Left lung (tissue), 10 donors: ENCODE data around the gene TRAPPC8. TPM values are rescaled to one million over a fixed set of nuclear protein-coding genes. Genes with fewer than 3 reads are reported as not detected.
"Not testable (repeated sequence)": the region's sequence is repeated elsewhere in the genome, so short reads cannot be mapped to it uniquely, and the experiment has no call there.

Experiments used
- ATAC-seq: fragments of 200-7000 bp; cut with Tn5 transposase; one replicate; pipeline ENCODE4 v1.9.1; 2020; ENCODE audit warnings: moderate library complexity
- DNase-seq, 4 donors: peaks; one replicate each; pipeline ENCODE4 v3.0.0-alpha.2; 2013 to 2020
- H3K27ac ChIP-seq, 2 donors: fragments of 200-600 bp; sonication (generic) in 1 of 2; one replicate each; pipeline versions ENCODE4 v1.5.0 to v1.8.0; 2020 to 2021
- H3K27me3 ChIP-seq, 2 donors: fragments of 200-600 bp; sonication (generic) in 1 of 2; one replicate each; pipeline versions ENCODE4 v1.5.0 to v1.8.0; 2020 to 2021
- H3K36me3 ChIP-seq, 2 donors: fragments of 200-600 bp; sonication (generic) in 1 of 2; one replicate each; pipeline versions ENCODE4 v1.5.0 to v1.8.0; 2020 to 2021
- H3K4me1 ChIP-seq, 2 donors: fragments of 200-600 bp; one replicate each; pipeline ENCODE4 v1.8.0; 2021
- H3K4me3 ChIP-seq, 2 donors: fragments of 200-600 bp; sonication (generic) in 1 of 2; one replicate each; pipeline versions ENCODE4 v1.5.0 to v1.8.0; 2020 to 2021; ENCODE audit warnings: mild to moderate bottlenecking in 1 of 2
- H3K9me3 ChIP-seq, 2 donors: fragments of 200-600 bp; sonication (generic) in 1 of 2; one replicate each; pipeline versions ENCODE4 v1.5.0 to v1.8.0; 2020 to 2021
- CTCF ChIP-seq, 2 donors: fragments of 200-600 bp; sonication (generic) in 1 of 2; IDR thresholded peaks; one replicate each; pipeline versions ENCODE4 v1.5.0 to v1.8.0; 2021; ENCODE audit warnings: antibody characterized with exemption in 2 of 2
- intact Hi-C, 2 donors: fragments of 100-400 bp; cut with DNase I; formaldehyde crosslinking; loops; one replicate each; pipeline versions ENCODE4 v1.11.2 to v1.14.2; 2022
- polyA plus RNA-seq, 6 donors: library from polyadenylated mRNA; unstranded; fragments of 120-200 nt; gene quantifications; one replicate each; pipeline ENCODE4 v1.2.1, GENCODE V29; 2013; ENCODE audit not compliant: insufficient read length in 6 of 6
- total RNA-seq, 2 donors: library from RNA; stranded (reverse); fragmentation: NEBNext Ultra II Directional; extraction: Animal tissue kit (Norgen Biotek cat#: 25700); gene quantifications; one replicate each; pipeline ENCODE4 v1.2.1, GENCODE V29; 2021
- donor health status: DM: no; HTN: yes; CAD: no.
- donor health status: DM: no; HTN: no; CAD: no.

TRAPPC8 gene
- total and polyA plus RNA-seq, 8 donors, result 45.5 to 53.9 (median 50.2) TPM

- ATAC-seq, result no peak
- no peak overlapping the region for H3K4me3 ChIP-seq
- TF ChIP-seq CTCF (IDR thresholded peaks at IDR 0.05), result no peak
- no peaks in the 10 kb centered on the region for H3K27me3 ChIP-seq
- no peak overlapping the region for H3K27ac ChIP-seq
- H3K4me1 ChIP-seq, result peaks cover 0 to 7% of the 10 kb centered on the region in 2 donors
- H3K9me3 ChIP-seq, result no peaks in the 10 kb centered on the region
- H3K36me3 ChIP-seq, result peaks cover 0 to 60% of the 10 kb centered on the region in 2 donors
- DNase-seq, result no peak
- intact Hi-C loops, result no loop called here
Observed at GRCh38 chr18:31929273-31929672, 13.7 kb downstream of the TRAPPC8 start.

GRCh38 chr18:31926988-31927387 is 15.9 kb downstream of the TRAPPC8 start:
- H3K9me3 ChIP-seq, H3K27ac ChIP-seq, ATAC-seq, H3K4me1 ChIP-seq, H3K27me3 ChIP-seq, intact Hi-C loops, H3K4me3 ChIP-seq, DNase-seq: not testable (repeated sequence)
- peaks cover 0 to 74% of the 10 kb centered on the region in 2 donors for H3K36me3 ChIP-seq

DNA sequence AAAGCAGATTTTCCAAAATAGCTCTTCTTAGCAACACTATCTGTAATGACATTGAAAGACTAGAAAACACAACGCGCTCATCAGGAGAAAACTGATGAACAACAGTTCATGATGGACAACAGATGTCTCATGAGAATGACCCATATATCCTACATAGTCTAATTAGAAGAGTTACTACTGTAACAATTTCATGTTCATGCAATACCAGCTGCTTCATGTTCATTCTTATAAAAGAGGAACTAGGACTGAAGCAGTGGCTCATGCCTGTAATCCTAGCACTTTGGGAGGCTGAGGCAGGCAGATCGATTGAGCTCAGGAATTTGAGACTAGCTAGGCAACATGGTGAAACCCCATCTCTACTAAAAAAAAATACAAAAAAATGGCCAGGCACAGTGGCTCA is 22.7 kb downstream of the TRAPPC8 start:
- H3K4me1 ChIP-seq, result no peaks in the 10 kb centered on the region
- H3K4me3 ChIP-seq, result no peak overlapping the region
- no peak for ATAC-seq
- H3K27ac ChIP-seq, result no peak overlapping the region
- intact Hi-C loops, result no loop called here
- H3K36me3 ChIP-seq, result peaks cover 0 to 68% of the 10 kb centered on the region in 2 donors
- TF ChIP-seq CTCF (IDR thresholded peaks at IDR 0.05), result no peak
- DNase-seq, result no peak
- H3K9me3 ChIP-seq, result no peaks in the 10 kb centered on the region
- no peaks in the 10 kb centered on the region for H3K27me3 ChIP-seq

DNA sequence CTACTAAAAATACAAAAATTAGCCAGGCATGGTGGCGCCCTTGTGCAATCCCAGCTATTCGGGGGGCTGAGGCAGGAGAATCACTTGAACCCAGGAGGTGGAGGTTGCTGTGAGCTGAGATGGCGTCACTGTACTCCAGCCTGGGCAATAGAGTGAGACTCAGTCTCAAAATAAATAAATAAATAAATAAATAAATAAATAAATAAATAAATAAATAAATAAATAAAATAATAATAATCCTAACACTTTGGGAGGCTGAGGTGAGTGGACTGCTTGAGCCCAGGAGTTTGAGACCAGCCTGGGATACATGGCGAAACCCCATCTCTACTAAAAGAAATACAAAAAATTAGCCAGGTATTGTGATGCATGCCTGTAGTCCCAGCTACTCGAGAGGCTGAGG is 23.6 kb downstream of the TRAPPC8 start:
- H3K27ac ChIP-seq, DNase-seq, H3K9me3 ChIP-seq, H3K27me3 ChIP-seq, H3K4me3 ChIP-seq, H3K4me1 ChIP-seq, ATAC-seq, intact Hi-C loops: not testable (repeated sequence)
- peaks cover 0 to 76% of the 10 kb centered on the region in 2 donors for H3K36me3 ChIP-seq

DNA sequence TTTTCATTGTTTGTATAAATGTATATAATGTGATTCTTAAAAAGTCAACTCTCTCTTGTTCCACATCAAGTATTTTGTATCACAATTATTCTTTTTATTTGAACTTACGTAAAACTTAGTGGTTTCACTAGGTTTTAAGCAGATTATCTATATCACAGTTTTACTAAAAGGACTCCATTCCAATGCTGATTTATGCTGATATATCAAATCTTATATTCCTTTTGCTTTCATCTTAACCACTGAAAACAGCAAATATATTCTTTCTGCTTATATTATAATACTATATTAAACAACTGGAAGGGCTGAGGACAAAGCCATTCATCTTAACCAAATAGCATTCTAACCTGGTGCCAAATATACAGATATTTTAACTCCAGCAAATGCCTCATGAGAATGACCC is 24.2 kb downstream of the TRAPPC8 start:
- DNase-seq (no peak), ATAC-seq (no peak)
- Histone ChIP-seq H3K4me1 (no peaks in the 10 kb centered on the region), H3K27ac (no peak overlapping the region), H3K27me3 (no peaks in the 10 kb centered on the region), H3K4me3 (no peak overlapping the region), H3K36me3 (peaks cover 0 to 73% of the 10 kb centered on the region in 2 donors), H3K9me3 (no peaks in the 10 kb centered on the region)
- intact Hi-C loops, result no loop called here
- TF ChIP-seq CTCF (IDR thresholded peaks at IDR 0.05), result no peak

- no peak overlapping the region for H3K4me3 ChIP-seq
- H3K27ac ChIP-seq, result no peak overlapping the region
- no peaks in the 10 kb centered on the region for H3K9me3 ChIP-seq
- intact Hi-C loops, result no loop called here
- no peak for ATAC-seq
- no peaks in the 10 kb centered on the region for H3K4me1 ChIP-seq
- H3K36me3 ChIP-seq, result peaks cover 0 to 95% of the 10 kb centered on the region in 2 donors
- no peak for TF ChIP-seq CTCF (IDR thresholded peaks at IDR 0.05)
- H3K27me3 ChIP-seq, result no peaks in the 10 kb centered on the region
- DNase-seq, result no peak
Observed at GRCh38 chr18:31901063-31901462, 41.9 kb downstream of the TRAPPC8 start.

GRCh38 chr18:31899771-31900170 is 43.2 kb downstream of the TRAPPC8 start:
- H3K27ac ChIP-seq, H3K27me3 ChIP-seq, H3K9me3 ChIP-seq, intact Hi-C loops, H3K4me3 ChIP-seq, ATAC-seq, DNase-seq, H3K4me1 ChIP-seq: not testable (repeated sequence)
- peaks cover 0 to 95% of the 10 kb centered on the region in 2 donors for H3K36me3 ChIP-seq
